Right atrium auricular region (tissue), 2 donors: Measurements from ENCODE around the gene PFKFB2. TPM values are rescaled to one million over a fixed set of nuclear protein-coding genes. Genes with fewer than 3 reads are reported as not detected.

Source experiments
- DNase-seq: peaks from one replicate; pipeline ENCODE4 v3.0.0-alpha.2; 2019; ENCODE audit warnings: low spot score
- H3K27ac ChIP-seq, 2 donors: fragments of 200-600 bp; sonication (generic); 1 replicate in 1 of 2; 2 replicates in 1 of 2; pipeline ENCODE4 v1.5.1; 2016 to 2019
- H3K27me3 ChIP-seq, 2 donors: fragments of 200-600 bp; sonication (generic); one replicate each; pipeline versions ENCODE4 v1.5.1 to v1.6.0; 2017 to 2019
- H3K36me3 ChIP-seq: fragments of 200-600 bp; sonication (generic); one replicate; pipeline ENCODE4 v1.5.1; 2016
- H3K4me1 ChIP-seq, 2 donors: fragments of 200-600 bp; sonication (generic); one replicate each; pipeline versions ENCODE4 v1.5.1 to v1.6.0; 2017 to 2019
- H3K4me3 ChIP-seq, 2 donors: fragments of 200-600 bp; sonication (generic); 1 replicate in 1 of 2; 2 replicates in 1 of 2; pipeline ENCODE4 v1.5.1; 2017 to 2019; ENCODE audit warnings: mild to moderate bottlenecking in 1 of 2, moderate library complexity in 1 of 2
- H3K9me3 ChIP-seq, 2 donors: fragments of 200-600 bp; sonication (generic); one replicate each; pipeline ENCODE4 v1.5.1; 2019
- CTCF ChIP-seq, 2 donors: fragments of 200-600 bp; sonication (generic); IDR thresholded peaks; one replicate each; pipeline ENCODE4 v1.5.1; 2019; ENCODE audit warnings: antibody characterized with exemption in 2 of 2
- total RNA-seq, 2 donors: library from RNA; depleted of rRNA; stranded (reverse); fragments of >200 nt; gene quantifications; one replicate each; pipeline ENCODE4 v1.1.0, GENCODE V29; 2016

Gene PFKFB2
- total RNA-seq, 2 donors from 2014 or later, result 11.8 to 27.5 TPM

DNA sequence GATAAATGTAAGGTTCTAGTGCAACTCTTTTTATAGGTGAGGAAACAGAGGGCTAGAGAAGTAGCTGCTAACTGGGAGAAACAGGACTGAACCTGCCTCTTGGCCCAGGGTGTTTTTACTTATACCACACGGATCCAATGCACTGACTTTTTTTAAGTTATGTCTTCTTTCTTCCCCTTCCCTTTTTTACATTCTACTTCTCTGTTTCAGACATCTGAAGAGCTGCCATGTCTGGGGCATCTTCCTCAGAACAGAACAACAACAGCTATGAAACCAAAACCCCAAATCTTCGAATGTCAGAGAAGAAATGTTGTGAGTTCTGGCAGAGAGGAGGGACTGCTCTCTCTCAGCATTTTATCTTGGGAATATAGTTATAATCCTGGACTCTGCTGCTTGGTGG, 1.4 kb downstream of the PFKFB2 start:
- peak overlapping the region; percentile 97 to 98 for H3K27ac ChIP-seq
- peaks cover 0 to 20% of the 10 kb centered on the region in 2 donors for H3K4me1 ChIP-seq
- no peak for TF ChIP-seq CTCF (IDR thresholded peaks at IDR 0.05)

GRCh38 chr1:207055386-207056001, 2.4 kb downstream of the PFKFB2 start:
- no peak for TF ChIP-seq CTCF (IDR thresholded peaks at IDR 0.05)
- peak overlapping the region; percentile 97 to 98 for H3K27ac ChIP-seq
- H3K4me3 ChIP-seq, result no peak overlapping the region

More for the DNA sequence above, 1.4 kb downstream of the PFKFB2 start:
- no peaks in the 10 kb centered on the region for H3K27me3 ChIP-seq
- no peaks in the 10 kb centered on the region for H3K9me3 ChIP-seq
- H3K4me3 ChIP-seq, result no peak overlapping the region
- no peak for DNase-seq
- no peaks in the 10 kb centered on the region for H3K36me3 ChIP-seq

GRCh38 chr1:207056673-207057072, 3.6 kb downstream of the PFKFB2 start:
- H3K27ac ChIP-seq, result peak overlapping the region; percentile 97 to 98
- no peak overlapping the region for H3K4me3 ChIP-seq
- no peak for TF ChIP-seq CTCF (IDR thresholded peaks at IDR 0.05)
- no peaks in the 10 kb centered on the region for H3K9me3 ChIP-seq
- no peaks in the 10 kb centered on the region for H3K27me3 ChIP-seq
- peaks cover 0 to 16% of the 10 kb centered on the region in 2 donors for H3K4me1 ChIP-seq
- H3K36me3 ChIP-seq, result peaks cover 19% of the 10 kb centered on the region
- no peak for DNase-seq

More at GRCh38 chr1:207055386-207056001, 2.4 kb downstream of the PFKFB2 start:
- no peak for DNase-seq
- no peaks in the 10 kb centered on the region for H3K9me3 ChIP-seq
- H3K27me3 ChIP-seq, result no peaks in the 10 kb centered on the region
- peaks cover 9% of the 10 kb centered on the region for H3K36me3 ChIP-seq
- H3K4me1 ChIP-seq, result peaks cover 0 to 23% of the 10 kb centered on the region in 2 donors

- no peak for TF ChIP-seq CTCF (IDR thresholded peaks at IDR 0.05)
- Histone ChIP-seq H3K27ac (peak overlapping the region; percentile 33 to 57), H3K9me3 (no peaks in the 10 kb centered on the region), H3K27me3 (no peaks in the 10 kb centered on the region), H3K4me3 (no peak overlapping the region), H3K36me3 (peaks cover 31% of the 10 kb centered on the region), H3K4me1 (peaks cover 0 to 6% of the 10 kb centered on the region in 2 donors)
- no peak for DNase-seq
These were observed 5.2 kb downstream of the PFKFB2 start for GRCh38 chr1:207058252-207058651.

DNA sequence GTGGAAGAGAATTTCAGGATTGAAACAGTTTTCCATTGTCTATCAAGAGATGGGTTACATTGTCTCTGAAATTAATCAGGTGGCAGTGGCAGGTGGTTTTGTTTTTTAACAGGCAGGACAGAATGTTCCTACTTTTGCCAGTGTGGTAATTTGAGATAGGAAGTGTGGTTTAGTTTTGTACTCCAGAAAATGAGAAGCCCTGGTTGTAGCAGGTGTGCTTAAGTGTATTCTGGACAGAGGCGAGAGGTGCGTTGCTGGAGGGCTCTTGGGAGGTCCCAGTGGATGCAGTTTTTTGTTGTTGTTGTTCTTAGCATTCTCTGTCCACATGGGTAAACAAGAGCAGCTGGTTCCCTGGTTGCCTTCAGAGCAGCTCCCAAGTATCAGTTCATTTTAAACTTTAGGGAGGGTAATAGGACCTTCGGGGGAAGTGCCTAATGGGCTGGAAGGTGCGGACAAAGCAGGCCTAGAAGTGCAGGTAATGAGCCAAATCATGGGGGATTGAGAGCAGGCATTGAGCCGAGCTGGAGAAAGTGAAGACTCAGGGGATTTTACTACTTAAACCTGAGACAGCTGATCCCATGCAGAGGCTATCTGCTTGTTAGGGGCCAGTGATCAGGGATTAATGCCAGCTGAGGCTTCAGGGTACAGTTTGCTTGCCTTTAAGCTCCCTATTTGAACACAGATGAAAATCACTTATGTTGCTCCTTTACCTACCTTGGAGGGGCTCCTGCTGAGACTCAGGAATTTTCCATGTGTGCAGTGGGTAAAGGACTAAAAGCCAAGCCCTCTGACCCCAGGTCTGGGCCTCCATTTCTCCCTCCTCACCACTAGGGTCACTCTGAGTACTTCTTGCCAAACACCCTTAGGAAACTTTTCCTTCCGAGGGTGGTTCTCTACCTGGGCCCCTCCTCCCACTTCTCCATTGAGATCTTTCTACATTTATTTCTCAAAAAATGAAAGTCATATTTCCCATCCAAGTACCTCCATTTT, 6.1 kb downstream of the PFKFB2 start:
- Histone ChIP-seq H3K4me3 (no peak overlapping the region), H3K27ac (peak overlapping the region; percentile 33 to 57), H3K9me3 (no peaks in the 10 kb centered on the region), H3K36me3 (peaks cover 40% of the 10 kb centered on the region), H3K4me1 (peaks cover 0 to 10% of the 10 kb centered on the region in 2 donors), H3K27me3 (no peaks in the 10 kb centered on the region)
- no peak for TF ChIP-seq CTCF (IDR thresholded peaks at IDR 0.05)
- no peak for DNase-seq
